Transverse colon (tissue), 4 donors: ENCODE measurements around the gene POLR2J3. TPM values are rescaled to one million over a fixed set of nuclear protein-coding genes. Genes with fewer than 3 reads are reported as not detected.
A peak's percentile ranks its signal among the peaks of the same experiment; 100 is the strongest.
"Not testable (repeated sequence)": the region's sequence is repeated elsewhere in the genome, so short reads cannot be mapped to it uniquely, and the experiment has no call there.

Experiments used
- DNase-seq: peaks from one replicate; pipeline ENCODE4 v3.0.0-alpha.2; 2019
- H3K27ac ChIP-seq, 4 donors: fragments of 200-600 bp; sonication (generic); 2 replicates each; pipeline ENCODE4 v1.5.1; 2016 to 2018; ENCODE audit warnings: inconsistent platforms in 4 of 4
- H3K27me3 ChIP-seq: fragments of 200-600 bp; sonication (generic); 2 replicates; pipeline ENCODE4 v1.5.1; 2017; ENCODE audit warnings: inconsistent platforms
- H3K36me3 ChIP-seq, 4 donors: fragments of 200-600 bp; sonication (generic); 2 replicates each; pipeline ENCODE4 v1.5.1; 2017 to 2019; ENCODE audit warnings: inconsistent platforms in 4 of 4
- H3K4me1 ChIP-seq, 4 donors: fragments of 200-600 bp; sonication (generic); 2 replicates each; pipeline ENCODE4 v1.5.1; 2017 to 2020; ENCODE audit warnings: inconsistent platforms in 4 of 4
- H3K4me3 ChIP-seq, 4 donors: fragments of 200-600 bp; sonication (generic); 1 replicate in 1 of 4; 2 replicates in 3 of 4; pipeline versions ENCODE4 v1.5.1 to v1.6.1; 2017 to 2019; ENCODE audit warnings: inconsistent platforms in 4 of 4
- H3K9me3 ChIP-seq, 2 donors: fragments of 200-600 bp; sonication (generic); 2 replicates each; pipeline ENCODE4 v1.5.1; 2017 to 2019; ENCODE audit warnings: inconsistent platforms in 2 of 2
- WGBS, 2 donors: methylation state at CpG; one replicate each; pipeline ENCODE4 v1.1.5; 2018; ENCODE audit warnings: low coverage in 1 of 2; 5-methylcytosine and 5-hydroxymethylcytosine counted together
- in situ Hi-C, 4 donors: fragments of 200-750 bp; cut with MboI; loops; one replicate each; pipeline versions ENCODE4 v1.15.0 to v1.15.1; 2017; ENCODE audit warnings: low sequenced_read_pairs in 3 of 4, low pct_ligation_motif_present in 1 of 4, low pct_unique_long_range_greater_than_20kb in 1 of 4
- intact Hi-C: fragments of 100-400 bp; cut with DNase I; formaldehyde crosslinking; loops from one replicate; pipeline ENCODE4 v1.15.1; 2023; ENCODE audit warnings: low total_unique reads
- total RNA-seq, 4 donors: library from RNA; depleted of rRNA; stranded (reverse); fragments of >200 nt; gene quantifications; one replicate each; pipeline ENCODE4 v1.1.0, GENCODE V29; 2016

POLR2J3 gene
- total RNA-seq, 4 donors from 2014 or later = 29.8 to 51.3 (median 34.2) TPM

GRCh38 chr7:102527182-102527581 is 45.2 kb downstream of the POLR2J3 start:
- H3K27ac ChIP-seq, intact Hi-C loops, H3K4me1 ChIP-seq, H3K4me3 ChIP-seq, in situ Hi-C loops, DNase-seq, H3K36me3 ChIP-seq, H3K27me3 ChIP-seq, H3K9me3 ChIP-seq: not testable (repeated sequence)
- WGBS, 2 donors = 85% methylated on average over 1 of the region's 8 CpGs; no CpG with 5 or more reads in 1 of the 2 donors

DNA sequence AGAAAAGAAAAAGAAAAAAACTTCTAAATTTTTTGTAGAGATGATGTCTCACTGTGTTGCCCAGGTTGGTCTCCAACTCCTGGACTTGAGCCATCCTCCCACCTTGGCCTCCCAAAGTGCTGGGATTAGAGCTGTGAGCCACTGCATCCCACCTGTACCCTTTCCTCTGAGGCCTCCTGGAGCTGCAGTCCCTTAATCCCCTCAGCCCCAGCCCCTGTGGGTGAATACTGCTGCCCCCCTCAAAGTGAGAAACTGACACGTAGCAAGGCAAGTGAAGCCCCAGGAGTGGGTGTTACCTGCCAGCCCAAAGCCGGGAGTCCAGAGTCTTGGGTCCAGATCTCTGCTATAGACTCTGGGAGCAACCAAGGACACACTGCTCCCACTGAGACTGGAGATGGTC is 47.6 kb downstream of the POLR2J3 start:
- WGBS, 2 donors = 40% methylated on average over 1 of the region's 2 CpGs; no CpG with 5 or more reads in 1 of the 2 donors
- H3K4me3 ChIP-seq, H3K4me1 ChIP-seq, H3K27ac ChIP-seq, DNase-seq, intact Hi-C loops, H3K36me3 ChIP-seq, in situ Hi-C loops, H3K27me3 ChIP-seq, H3K9me3 ChIP-seq: not testable (repeated sequence)

DNA sequence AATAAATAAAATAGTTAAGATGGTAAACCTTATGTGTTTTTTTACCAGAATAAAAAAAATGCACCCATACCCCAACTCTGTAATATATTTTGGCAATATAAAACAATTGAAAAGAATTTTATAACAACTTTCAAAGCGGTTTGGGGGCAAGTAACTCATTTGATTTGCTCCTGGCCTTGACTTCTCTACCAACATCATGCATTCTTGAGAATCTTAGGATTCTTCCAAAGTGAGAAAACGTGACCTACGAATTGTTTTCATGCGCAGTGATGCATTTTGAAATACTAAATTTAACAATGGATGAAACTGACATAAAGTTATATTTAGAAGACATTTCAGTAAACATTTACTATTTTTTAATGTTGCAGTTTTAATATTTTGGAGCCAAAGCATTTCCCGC is 51.6 kb downstream of the POLR2J3 start:
- H3K27me3 ChIP-seq, in situ Hi-C loops, H3K36me3 ChIP-seq, H3K4me1 ChIP-seq, H3K27ac ChIP-seq, intact Hi-C loops, H3K4me3 ChIP-seq, H3K9me3 ChIP-seq, DNase-seq: not testable (repeated sequence)
- WGBS, 2 donors = 58 to 67% methylated on average over 3 to 4 of the region's 5 CpGs

GRCh38 chr7:102517550-102518147 is 54.7 kb downstream of the POLR2J3 start, which contains the start of gene RASA4B:
RASA4B (minus strand) TSS chr7:102517777; CDS start chr7:102517710, 67 bp downstream.
- intact Hi-C loops, H3K4me3 ChIP-seq, H3K27me3 ChIP-seq, H3K4me1 ChIP-seq, H3K27ac ChIP-seq, in situ Hi-C loops, H3K36me3 ChIP-seq, H3K9me3 ChIP-seq: not testable (repeated sequence)
- DNase-seq = peak; percentile 8
- no CpG with 5 or more reads among the region's 61 CpGs for WGBS, 2 donors

Other genes starting within 250 kb of the POLR2J3 start
- gene SPDYE6, start 216.1 kb downstream of the POLR2J3 start, total RNA-seq = not detected
- 10 to 100 TPM; 24.8 to 97.3 (median 33.6) TPM for gene PRKRIP1, start 176.2 kb downstream of the POLR2J3 start, total RNA-seq
- gene ORAI2, start 139.0 kb downstream of the POLR2J3 start, total RNA-seq = 10 to 100 TPM in 2 of 4 donors, 1 to 10 TPM in 2; 3.1 to 99.9 (median 11.0) TPM
- 10 to 100 TPM in 2 of 4 donors, 1 to 10 TPM in 2; 1.8 to 21.3 (median 14.0) TPM for gene ALKBH4, start 107.7 kb downstream of the POLR2J3 start, total RNA-seq
- 10 to 100 TPM; 15.7 to 45.6 (median 18.4) TPM for gene LRWD1, start 107.6 kb downstream of the POLR2J3 start, total RNA-seq
- 10 to 100 TPM in 2 of 4 donors, 1 to 10 TPM in 2; 5.4 to 30.3 (median 15.0) TPM for gene POLR2J, start 93.7 kb downstream of the POLR2J3 start, total RNA-seq
- 10 to 100 TPM; 10.9 to 41.9 (median 19.8) TPM for gene RASA4B, start 54.8 kb downstream of the POLR2J3 start, total RNA-seq
- 100 to 1,000 TPM in 1 of 4 donors, 10 to 100 TPM in 2, 1 to 10 TPM in 1; 7.8 to 116 (median 30.4) TPM for gene UPK3BL2, start 28.9 kb downstream of the POLR2J3 start, total RNA-seq
- not detected for gene SPDYE2, start 21.4 kb downstream of the POLR2J3 start, total RNA-seq
- gene RASA4, start 44.2 kb upstream of the POLR2J3 start, total RNA-seq = 10 to 100 TPM; 10.9 to 97.3 (median 30.7) TPM
- gene UPK3BL1, start 70.2 kb upstream of the POLR2J3 start, total RNA-seq = 10 to 100 TPM; 20.2 to 92.0 (median 48.2) TPM
- not detected for gene SPDYE2B, start 77.7 kb upstream of the POLR2J3 start, total RNA-seq
- 1 to 10 TPM; 1.1 to 6.7 (median 5.2) TPM for gene POLR2J2, start 99.1 kb upstream of the POLR2J3 start, total RNA-seq
- gene FAM185A, start 176.4 kb upstream of the POLR2J3 start, total RNA-seq = 10 to 100 TPM; 12.7 to 20.2 (median 17.4) TPM